ENCODE measurements around the gene SLC44A4. TPM values are rescaled to one million over a fixed set of nuclear protein-coding genes. Genes with fewer than 3 reads are reported as not detected.

Gene SLC44A4
- total and polyA plus RNA-seq, 2 of the 8 experiments (the other 6 are each of a cell fraction or from before 2014, with no cell fraction given) = 4.8 to 7.0 TPM

- Histone ChIP-seq H3K36me3 (ENCODE audit: control insufficient read depth in 2 of 4, insufficient read depth in 4 of 4, low read length in 3 of 4) (peaks cover 0 to 4% (median 0%) of the 10 kb centered on the region in 4 experiments; a peak in 2 of 8 replicates), H4K91ac (replicated peaks; ENCODE audit: insufficient read length, low read length) (no peak overlapping the region), H3K23me2 (ENCODE audit: low read depth, low read length) (no peaks in the 10 kb centered on the region), H4K20me1 (replicated peaks in 1 of 2; ENCODE audit: control insufficient read depth in 1 of 2, insufficient read depth in 2 of 2, low read length in 2 of 2) (no peaks in the 10 kb centered on the region), H3K14ac (ENCODE audit: insufficient read length) (no peak overlapping the region), H3K27me3 (replicated peaks in 1 of 4; ENCODE audit: control insufficient read depth in 3 of 4, extremely low read depth in 1 of 4, insufficient read depth in 3 of 4, low read length in 3 of 4) (no peaks in the 10 kb centered on the region), H3K4me1 (replicated peaks in 1 of 4; ENCODE audit: control insufficient read depth in 3 of 4, insufficient read depth in 4 of 4, low read length in 3 of 4) (no peaks in the 10 kb centered on the region), H3K79me2 (ENCODE audit: control insufficient read depth in 1 of 2, insufficient read depth in 2 of 2, low read length in 2 of 2) (no peaks in the 10 kb centered on the region), H2AK5ac (ENCODE audit: low read depth, low read length) (no peak overlapping the region), H3K23ac (ENCODE audit: insufficient read length) (no peak overlapping the region), H3K4ac (replicated peaks; ENCODE audit: insufficient read length, low read depth, low read length) (no peak overlapping the region), H3K4me2 (ENCODE audit: insufficient read depth in 1 of 2, low read depth in 2 of 2, low read length in 2 of 2) (no peak overlapping the region; a peak in 1 of 4 replicates), H3K4me3 (ENCODE audit: extremely low read depth in 1 of 4, insufficient read depth in 2 of 4, low read depth in 3 of 4, low read length in 4 of 4) (no peak overlapping the region), H3K9me3 (ENCODE audit: insufficient read depth in 2 of 2, low read depth in 1 of 2, low read length in 1 of 2) (peaks cover 6 to 7% of the 10 kb centered on the region in 2 experiments; a peak in 1 of 4 replicates), H4K5ac (ENCODE audit: insufficient read length, low read depth, low read length) (no peak overlapping the region), H2BK15ac (ENCODE audit: low read length) (no peak overlapping the region), H2BK5ac (ENCODE audit: low read depth, low read length) (no peak overlapping the region), H2BK12ac (ENCODE audit: low read depth, low read length) (no peak overlapping the region), H2AFZ (ENCODE audit: low read length) (no peak overlapping the region), H4K8ac (ENCODE audit: extremely low read depth, insufficient read depth, low read length) (no peak overlapping the region), H2BK20ac (ENCODE audit: low read length) (no peak overlapping the region), H3K18ac (ENCODE audit: extremely low read depth, low read length) (no peak overlapping the region), H3K79me1 (ENCODE audit: low read depth, low read length) (no peaks in the 10 kb centered on the region), H3K9ac (replicated peaks in 1 of 4; ENCODE audit: extremely low read depth in 1 of 4, low read depth in 3 of 4, low read length in 3 of 4) (peak overlapping the region in 1 of 4 experiments; percentile 18; a peak in 1 of 7 replicates), H2BK120ac (replicated peaks; ENCODE audit: low read depth, low read length) (no peak overlapping the region), H3K56ac (replicated peaks; ENCODE audit: insufficient read length, low read depth, low read length) (no peak overlapping the region), H3K27ac (ENCODE audit: low read depth, low read length) (no peak overlapping the region)
- WGBS, 2 experiments (ENCODE audit: extremely low coverage in 1 of 2, insufficient coverage in 1 of 2, insufficient read length in 1 of 2, insufficient replicate concordance in 2 of 2, low coverage in 1 of 2, low lambda C conversion rate in 2 of 2, missing lambda C conversion rate in 1 of 2) = 97% methylated on average over 2 of the region's 2 CpGs; no CpG with 5 or more reads in 1 of the 2 experiments
- ChIA-PET POLR2A (ENCODE audit: partially characterized antibody) (interaction anchor here (0.6 to 12.6 kb wide), 5 partner anchors 10 to 703 kb away, joined by 3 to 189 read pairs (median 3); partner anchors contain the start of gene NEU1), CTCF (ENCODE audit: partially characterized antibody) (interaction anchor here (0.6 to 1.3 kb wide), 4 partner anchors 12 to 558 kb away, joined by 3 to 5 read pairs (median 4); no protein-coding TSS in a partner anchor)
- no peak for TF ChIP-seq POLR2A (IDR thresholded peaks at IDR 0.05; ENCODE audit: control extremely low read depth in 1 of 2, low read depth in 2 of 2, low read length in 2 of 2)
- FAIRE-seq = no peak
- DNase-seq (ENCODE audit: low read depth in 1 of 2, low spot score in 2 of 2) = no peak
Observed at GRCh38 chr6:31850765-31851484, 27.9 kb downstream of the SLC44A4 start.

Measured in H1 (cell line).